CD4-positive, alpha-beta T cell (primary cell): ENCODE data around the gene DAPK2. TPM values are rescaled to one million over a fixed set of nuclear protein-coding genes. Genes with fewer than 3 reads are reported as not detected.

Experiments
- ATAC-seq: fragments of 200-7000 bp; cut with Tn5 transposase; one replicate; pipeline ENCODE4 v1.10.0; 2022; ENCODE audit warnings: mild to moderate bottlenecking; ENCODE audit not compliant: poor library complexity
- CTCF ChIA-PET: fragments of 350-600 bp; sonication (Branson Sonifier 250); formaldehyde crosslinking; loops from one replicate; lab custom pipeline; 2021; ENCODE audit warnings: antibody characterized with exemption, inconsistent platforms; lab: Charles Lee
- POLR2A ChIA-PET: fragments of 350-600 bp; sonication (Branson Sonifier 250); formaldehyde crosslinking; loops from one replicate; lab custom pipeline; 2021; ENCODE audit warnings: antibody characterized with exemption, inconsistent platforms; lab: Charles Lee
- DNase-seq, 14 experiments: peaks; one replicate each; pipeline ENCODE4 v3.0.0-alpha.2; 2013 to 2020; ENCODE audit warnings: mixed read lengths in 2 of 14
- H3K27ac ChIP-seq, 2 donors: one replicate each; pipeline versions ENCODE4 v1.5.1 to v1.7.0; 2013; ENCODE audit warnings: low read length in 2 of 2, low read depth in 1 of 2, mild to moderate bottlenecking in 1 of 2
- H3K27me3 ChIP-seq, 2 experiments: 1 replicate in 1 of 2; 2 replicates in 1 of 2; pipeline versions ENCODE4 v1.6.1 to v1.7.0; 2013; ENCODE audit warnings: low read length in 2 of 2, control low read depth in 1 of 2, mild to moderate bottlenecking in 1 of 2, moderate library complexity in 1 of 2; ENCODE audit not compliant: insufficient read depth in 2 of 2, control insufficient read depth in 1 of 2
- H3K36me3 ChIP-seq: one replicate; pipeline ENCODE4 v1.6.1; 2013; ENCODE audit warnings: low read length, control low read depth; ENCODE audit not compliant: insufficient read depth
- H3K4me1 ChIP-seq: one replicate; pipeline ENCODE4 v1.6.1; 2013; ENCODE audit warnings: low read length, control low read depth; ENCODE audit not compliant: insufficient read depth
- H3K4me3 ChIP-seq: one replicate; pipeline ENCODE4 v1.5.1; 2013; ENCODE audit warnings: mild to moderate bottlenecking, low read length, moderate library complexity
- H3K9me3 ChIP-seq, 2 experiments: 1 replicate in 1 of 2; 2 replicates in 1 of 2; pipeline versions ENCODE4 v1.6.1 to v1.7.0; 2013; ENCODE audit warnings: low read length in 2 of 2, mild to moderate bottlenecking in 2 of 2, control low read depth in 1 of 2, moderate library complexity in 1 of 2; ENCODE audit not compliant: control insufficient read depth in 1 of 2, insufficient read depth in 1 of 2
- H3K27ac Mint-ChIP-seq: one replicate; pipeline ENCODE4 v1.8.0; 2020; ENCODE audit warnings: mixed read lengths
- H3K27me3 Mint-ChIP-seq: one replicate; pipeline ENCODE4 v1.8.0; 2021; ENCODE audit warnings: mixed read lengths
- H3K36me3 Mint-ChIP-seq: one replicate; pipeline ENCODE4 v1.8.0; 2021; ENCODE audit warnings: low read depth, mixed read lengths
- H3K4me1 Mint-ChIP-seq: one replicate; pipeline ENCODE4 v1.8.0; 2021; ENCODE audit warnings: low read depth, mixed read lengths
- H3K4me3 Mint-ChIP-seq: one replicate; pipeline ENCODE4 v1.8.0; 2020; ENCODE audit warnings: mild to moderate bottlenecking, mixed read lengths
- H3K9me3 Mint-ChIP-seq: one replicate; pipeline ENCODE4 v1.8.0; 2020; ENCODE audit warnings: mixed read lengths
- intact Hi-C, 2 experiments: fragments of 100-400 bp; cut with DNase I in 1 of 2; cut with micrococcal nuclease in 1 of 2; formaldehyde crosslinking; loops; one replicate each; pipeline versions ENCODE4 v1.15.1 to v1.9.0; 2023 to 2025; cut with DNase I, micrococcal nuclease
- total RNA-seq, 174 experiments: library from RNA in 2 of 174; stranded (reverse) in 2 of 174; gene quantifications; one replicate each; pipeline ENCODE4 v1.2.3 and lab custom pipeline; 2021 to 2026
- TF ChIP-seq, protein P1 (sequence below): fragments of 200-600 bp; IDR thresholded peaks from one replicate; pipeline ENCODE4 v1.8.0; 2022; ENCODE audit warnings: antibody characterized with exemption, mild to moderate bottlenecking

Gene DAPK2
- total RNA-seq, 2 experiments from 2014 or later, result 1.3 to 1.6 TPM

DNA sequence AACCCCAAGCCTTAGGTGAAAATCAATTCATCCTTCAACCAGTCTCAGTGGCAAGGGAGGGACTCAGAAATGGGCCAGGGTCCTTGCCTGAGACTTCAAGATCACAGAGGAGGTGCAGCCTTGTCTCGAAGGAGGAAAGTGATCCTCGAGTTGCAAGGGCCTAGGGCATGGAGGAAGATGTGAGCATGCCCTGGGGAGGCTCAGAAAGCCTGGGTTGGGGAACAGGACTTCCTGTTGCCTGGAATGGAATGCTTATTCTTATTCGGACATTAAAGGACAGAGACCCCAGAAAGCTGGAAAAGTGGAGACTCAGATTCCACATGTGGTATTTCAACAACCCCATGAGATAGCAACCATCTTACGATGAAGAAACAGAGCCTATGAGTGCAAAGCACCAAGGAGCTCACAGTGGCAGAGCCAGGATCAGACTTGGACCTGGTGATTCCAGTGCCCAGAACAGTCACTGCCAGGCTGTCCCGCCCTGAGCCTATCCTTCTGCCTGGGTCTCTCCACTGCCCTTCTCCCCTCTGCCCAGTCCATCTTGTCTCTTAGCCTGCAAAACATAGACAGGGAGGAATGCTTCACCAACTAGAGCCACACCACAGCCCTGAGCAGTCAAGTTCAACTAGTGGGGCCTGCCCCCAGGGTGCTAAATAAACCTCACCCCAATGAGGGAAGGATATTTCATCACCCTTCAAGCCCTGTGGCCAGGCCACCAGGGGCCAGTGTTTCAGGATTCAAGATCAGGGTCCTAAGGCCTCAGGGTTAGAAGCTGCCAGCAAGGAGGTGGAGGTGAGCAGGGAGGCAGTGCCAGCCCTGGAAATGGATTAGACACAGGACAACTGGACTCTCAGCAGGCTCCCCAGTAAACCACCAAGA, 21.9 kb downstream of the DAPK2 start:
- CTCF ChIA-PET, result interaction anchor here (0.7 kb wide), 1 partner anchor 13 kb away, joined by 3 read pairs; no protein-coding TSS in a partner anchor
- Mint-ChIP-seq H3K9me3 (no peaks in the 10 kb centered on the region), H3K4me3 (no peak overlapping the region), H3K27ac (no peak overlapping the region), H3K27me3 (no peaks in the 10 kb centered on the region), H3K4me1 (no peaks in the 10 kb centered on the region), H3K36me3 (no peaks in the 10 kb centered on the region)
- ATAC-seq, result no peak
- DNase-seq, result no peak
- POLR2A ChIA-PET, result no interaction called here
- Histone ChIP-seq H3K9me3 (peaks cover 0 to 4% of the 10 kb centered on the region in 2 experiments), H3K4me1 (no peaks in the 10 kb centered on the region), H3K27me3 (no peaks in the 10 kb centered on the region), H3K36me3 (no peaks in the 10 kb centered on the region), H3K27ac (no peak overlapping the region), H3K4me3 (no peak overlapping the region)
- TF ChIP-seq, protein P1, sequence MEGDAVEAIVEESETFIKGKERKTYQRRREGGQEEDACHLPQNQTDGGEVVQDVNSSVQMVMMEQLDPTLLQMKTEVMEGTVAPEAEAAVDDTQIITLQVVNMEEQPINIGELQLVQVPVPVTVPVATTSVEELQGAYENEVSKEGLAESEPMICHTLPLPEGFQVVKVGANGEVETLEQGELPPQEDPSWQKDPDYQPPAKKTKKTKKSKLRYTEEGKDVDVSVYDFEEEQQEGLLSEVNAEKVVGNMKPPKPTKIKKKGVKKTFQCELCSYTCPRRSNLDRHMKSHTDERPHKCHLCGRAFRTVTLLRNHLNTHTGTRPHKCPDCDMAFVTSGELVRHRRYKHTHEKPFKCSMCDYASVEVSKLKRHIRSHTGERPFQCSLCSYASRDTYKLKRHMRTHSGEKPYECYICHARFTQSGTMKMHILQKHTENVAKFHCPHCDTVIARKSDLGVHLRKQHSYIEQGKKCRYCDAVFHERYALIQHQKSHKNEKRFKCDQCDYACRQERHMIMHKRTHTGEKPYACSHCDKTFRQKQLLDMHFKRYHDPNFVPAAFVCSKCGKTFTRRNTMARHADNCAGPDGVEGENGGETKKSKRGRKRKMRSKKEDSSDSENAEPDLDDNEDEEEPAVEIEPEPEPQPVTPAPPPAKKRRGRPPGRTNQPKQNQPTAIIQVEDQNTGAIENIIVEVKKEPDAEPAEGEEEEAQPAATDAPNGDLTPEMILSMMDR, result no peak
- intact Hi-C loops, result no loop called here

GRCh38 chr15:64023220-64023619, 23.1 kb downstream of the DAPK2 start:
- no peak overlapping the region for H3K4me3 ChIP-seq
- Mint-ChIP-seq H3K4me1 (no peaks in the 10 kb centered on the region), H3K4me3 (no peak overlapping the region), H3K36me3 (no peaks in the 10 kb centered on the region), H3K27ac (no peak overlapping the region), H3K9me3 (no peaks in the 10 kb centered on the region), H3K27me3 (no peaks in the 10 kb centered on the region)
- H3K4me1 ChIP-seq, result no peaks in the 10 kb centered on the region
- H3K9me3 ChIP-seq, result peaks cover 0 to 4% of the 10 kb centered on the region in 2 experiments
- H3K27ac ChIP-seq, result no peak overlapping the region
- ChIA-PET POLR2A (no interaction called here), CTCF (interaction anchor here (1.7 kb wide), 1 partner anchor 23 kb away, joined by 5 read pairs; the partner anchor contains the start of gene DAPK2)
- no peaks in the 10 kb centered on the region for H3K36me3 ChIP-seq
- H3K27me3 ChIP-seq, result no peaks in the 10 kb centered on the region
- ATAC-seq (no peak), DNase-seq (no peak)
- intact Hi-C loops, result no loop called here
- TF ChIP-seq, protein P1, result no peak

- ChIA-PET CTCF (interaction anchor here (1.7 kb wide), 1 partner anchor 24 kb away, joined by 5 read pairs; the partner anchor contains the start of gene DAPK2), POLR2A (interaction anchor here (0.6 kb wide), 1 partner anchor 970 kb away, joined by 3 read pairs; no protein-coding TSS in a partner anchor)
- Histone ChIP-seq H3K9me3 (peaks cover 0 to 4% of the 10 kb centered on the region in 2 experiments), H3K27me3 (no peaks in the 10 kb centered on the region), H3K4me3 (no peak overlapping the region), H3K36me3 (no peaks in the 10 kb centered on the region), H3K27ac (no peak overlapping the region), H3K4me1 (no peaks in the 10 kb centered on the region)
- no peaks in the 10 kb centered on the region for H3K27me3 Mint-ChIP-seq
- intact Hi-C loops, result no loop called here
- TF ChIP-seq, protein P1, result no peak
- H3K4me3 Mint-ChIP-seq, result no peak overlapping the region
- H3K9me3 Mint-ChIP-seq, result no peaks in the 10 kb centered on the region
- ATAC-seq, result no peak
- no peak overlapping the region for H3K27ac Mint-ChIP-seq
- no peaks in the 10 kb centered on the region for H3K36me3 Mint-ChIP-seq
- H3K4me1 Mint-ChIP-seq, result no peaks in the 10 kb centered on the region
- no peak for DNase-seq
These were observed 23.7 kb downstream of the DAPK2 start for GRCh38 chr15:64022571-64022970.
